ENCODE data around the gene ITGAL.

DNA sequence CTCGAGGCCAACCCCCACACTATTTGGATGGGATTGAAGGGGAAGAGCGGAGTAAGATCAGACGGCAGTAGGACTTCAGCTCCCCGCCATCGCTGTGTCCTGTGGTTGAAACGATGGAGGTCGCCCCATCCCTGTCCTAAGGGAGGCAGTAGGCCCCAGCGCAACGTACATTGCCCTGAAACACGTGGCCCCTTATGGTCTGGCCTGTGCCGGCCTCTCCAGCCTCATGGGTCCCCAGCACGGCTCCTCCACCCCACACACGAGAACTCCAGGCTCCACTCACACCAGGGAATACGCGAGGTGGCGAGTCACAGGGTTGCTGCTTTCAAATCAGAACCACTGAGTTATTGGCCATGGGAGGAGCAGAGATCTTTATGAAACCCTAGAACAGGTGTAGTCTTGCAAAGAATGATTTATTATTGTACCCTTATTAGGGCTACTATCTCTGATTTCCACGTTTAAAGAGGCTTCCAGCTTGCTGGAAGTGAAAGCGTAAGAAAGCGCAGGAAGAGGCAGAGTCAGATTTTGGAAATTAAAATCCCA is 42.0 kb upstream of the ITGAL start:
- TF ChIP-seq, protein P1, sequence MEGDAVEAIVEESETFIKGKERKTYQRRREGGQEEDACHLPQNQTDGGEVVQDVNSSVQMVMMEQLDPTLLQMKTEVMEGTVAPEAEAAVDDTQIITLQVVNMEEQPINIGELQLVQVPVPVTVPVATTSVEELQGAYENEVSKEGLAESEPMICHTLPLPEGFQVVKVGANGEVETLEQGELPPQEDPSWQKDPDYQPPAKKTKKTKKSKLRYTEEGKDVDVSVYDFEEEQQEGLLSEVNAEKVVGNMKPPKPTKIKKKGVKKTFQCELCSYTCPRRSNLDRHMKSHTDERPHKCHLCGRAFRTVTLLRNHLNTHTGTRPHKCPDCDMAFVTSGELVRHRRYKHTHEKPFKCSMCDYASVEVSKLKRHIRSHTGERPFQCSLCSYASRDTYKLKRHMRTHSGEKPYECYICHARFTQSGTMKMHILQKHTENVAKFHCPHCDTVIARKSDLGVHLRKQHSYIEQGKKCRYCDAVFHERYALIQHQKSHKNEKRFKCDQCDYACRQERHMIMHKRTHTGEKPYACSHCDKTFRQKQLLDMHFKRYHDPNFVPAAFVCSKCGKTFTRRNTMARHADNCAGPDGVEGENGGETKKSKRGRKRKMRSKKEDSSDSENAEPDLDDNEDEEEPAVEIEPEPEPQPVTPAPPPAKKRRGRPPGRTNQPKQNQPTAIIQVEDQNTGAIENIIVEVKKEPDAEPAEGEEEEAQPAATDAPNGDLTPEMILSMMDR (IDR thresholded peaks at IDR 0.05): peak in 1 of 3 donors; percentile 56
- no peak for TF ChIP-seq POLR2A (IDR thresholded peaks at IDR 0.05)
